ENCODE measurements around the gene PSMD8. TPM values are rescaled to one million over a fixed set of nuclear protein-coding genes. Genes with fewer than 3 reads are reported as not detected.

Gene PSMD8
- total and polyA plus RNA-seq, 2 of the 8 experiments (the other 6 are each of a cell fraction or from before 2014, with no cell fraction given) = 170 to 486 TPM

DNA sequence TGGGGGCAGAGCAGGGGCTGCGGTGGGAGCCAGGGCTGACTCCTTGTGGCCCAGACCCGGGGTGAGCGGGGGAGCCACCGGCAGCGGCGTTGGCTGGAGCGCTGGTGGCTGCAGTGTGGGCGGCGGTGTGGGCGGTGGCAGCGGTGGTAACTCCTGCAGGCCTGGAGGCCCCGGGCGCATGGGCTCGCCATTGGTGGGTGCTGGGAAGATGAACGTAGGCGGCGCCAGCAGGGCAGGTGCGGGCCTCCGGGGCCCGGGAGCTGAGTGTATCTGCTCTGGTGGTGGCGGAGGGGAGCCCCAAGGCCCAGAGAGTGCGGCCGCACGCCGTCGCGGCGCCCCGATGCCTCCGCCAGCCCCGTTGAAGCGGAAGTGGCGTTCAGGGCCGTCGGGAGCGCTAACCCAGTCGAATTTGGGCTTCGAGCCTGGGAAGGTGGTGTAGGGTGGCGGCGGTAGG, 11.5 kb downstream of the PSMD8 start:
- peaks cover 10 to 23% (median 18%) of the 10 kb centered on the region in 4 experiments; a peak in 7 of 8 replicates for H3K36me3 ChIP-seq (ENCODE audit: control insufficient read depth in 2 of 4, insufficient read depth in 4 of 4, low read length in 3 of 4)
- no peak overlapping the region for H3K23ac ChIP-seq (ENCODE audit: insufficient read length)
- peak overlapping the region in 2 of 4 experiments; percentile 7 to 95; a peak in 2 of 8 replicates for H3K4me3 ChIP-seq (ENCODE audit: extremely low read depth in 1 of 4, insufficient read depth in 2 of 4, low read depth in 3 of 4, low read length in 4 of 4)
- no peak overlapping the region for H3K4ac ChIP-seq (replicated peaks; ENCODE audit: insufficient read length, low read depth, low read length)
- H2AK5ac ChIP-seq (ENCODE audit: low read depth, low read length) = no peak overlapping the region
- H3K56ac ChIP-seq (replicated peaks; ENCODE audit: insufficient read length, low read depth, low read length) = no peak overlapping the region
- POLR2A ChIA-PET (ENCODE audit: partially characterized antibody) = interaction anchor here (0.6 to 3.0 kb wide), 6 partner anchors 9 to 134 kb away, joined by 3 to 12 read pairs (median 4); no protein-coding TSS in a partner anchor
- H3K27ac ChIP-seq (ENCODE audit: low read depth, low read length) = no peak overlapping the region
- H2BK15ac ChIP-seq (ENCODE audit: low read length) = no peak overlapping the region
- H4K91ac ChIP-seq (replicated peaks; ENCODE audit: insufficient read length, low read length) = no peak overlapping the region
- DNase-seq (ENCODE audit: low read depth in 1 of 2, low spot score in 2 of 2) (no peak), FAIRE-seq (no peak)
- H2BK120ac ChIP-seq (replicated peaks; ENCODE audit: low read depth, low read length) = no peak overlapping the region
- H3K79me2 ChIP-seq (ENCODE audit: control insufficient read depth in 1 of 2, insufficient read depth in 2 of 2, low read length in 2 of 2) = peaks cover 0 to 5% of the 10 kb centered on the region in 2 experiments; a peak in 2 of 4 replicates
- no peak overlapping the region for H2BK5ac ChIP-seq (ENCODE audit: low read depth, low read length)
- no peak overlapping the region for H2BK20ac ChIP-seq (ENCODE audit: low read length)
- H3K23me2 ChIP-seq (ENCODE audit: low read depth, low read length) = peaks cover 12% of the 10 kb centered on the region
- peaks cover 3 to 20% (median 11%) of the 10 kb centered on the region in 4 experiments for H3K4me1 ChIP-seq (replicated peaks in 1 of 4; ENCODE audit: control insufficient read depth in 3 of 4, insufficient read depth in 4 of 4, low read length in 3 of 4)
- H3K18ac ChIP-seq (ENCODE audit: extremely low read depth, low read length) = no peak overlapping the region; the same call in 1 of the 2 replicates
- H3K9ac ChIP-seq (replicated peaks in 1 of 4; ENCODE audit: extremely low read depth in 1 of 4, low read depth in 3 of 4, low read length in 3 of 4) = no peak overlapping the region
- H3K4me2 ChIP-seq (ENCODE audit: insufficient read depth in 1 of 2, low read depth in 2 of 2, low read length in 2 of 2) = peak overlapping the region; percentile 82 to 92
- no peak overlapping the region for H2AFZ ChIP-seq (ENCODE audit: low read length)
- H3K14ac ChIP-seq (ENCODE audit: insufficient read length) = no peak overlapping the region
- H3K79me1 ChIP-seq (ENCODE audit: low read depth, low read length) = peaks cover 4% of the 10 kb centered on the region; the same call in 1 of the 2 replicates
- no peak overlapping the region for H4K5ac ChIP-seq (ENCODE audit: insufficient read length, low read depth, low read length)
- H3K9me3 ChIP-seq (ENCODE audit: insufficient read depth in 2 of 2, low read depth in 1 of 2, low read length in 1 of 2) = no peaks in the 10 kb centered on the region
- H2BK12ac ChIP-seq (ENCODE audit: low read depth, low read length) = no peak overlapping the region
- peaks cover 0 to 19% of the 10 kb centered on the region in 2 experiments for H4K20me1 ChIP-seq (replicated peaks in 1 of 2; ENCODE audit: control insufficient read depth in 1 of 2, insufficient read depth in 2 of 2, low read length in 2 of 2)
- peak overlapping the region; percentile 62; the same call in 1 of the 2 replicates for H4K8ac ChIP-seq (ENCODE audit: extremely low read depth, insufficient read depth, low read length)
- WGBS, 2 experiments (ENCODE audit: extremely low coverage in 1 of 2, insufficient coverage in 1 of 2, insufficient read length in 1 of 2, insufficient replicate concordance in 2 of 2, low coverage in 1 of 2, low lambda C conversion rate in 2 of 2, missing lambda C conversion rate in 1 of 2) = 77% methylated on average over 32 of the region's 40 CpGs; no CpG with 5 or more reads in 1 of the 2 experiments
- CTCF ChIA-PET (ENCODE audit: partially characterized antibody) = interaction anchor here (0.6 to 3.2 kb wide), 13 partner anchors 11 to 485 kb away, joined by 3 to 37 read pairs (median 4); partner anchors contain the start of genes FAM98C and PSMD8
- H3K27me3 ChIP-seq (replicated peaks in 1 of 4; ENCODE audit: control insufficient read depth in 3 of 4, extremely low read depth in 1 of 4, insufficient read depth in 3 of 4, low read length in 3 of 4) = no peaks in the 10 kb centered on the region
- no peak for TF ChIP-seq BCL11A (IDR thresholded peaks at IDR 0.05; ENCODE audit: low read depth in 2 of 2, low read length in 2 of 2)
- no peak for TF ChIP-seq CBX5 (IDR thresholded peaks at IDR 0.05; ENCODE audit: low read depth, low read length)
- no peak for TF ChIP-seq SRF (IDR thresholded peaks at IDR 0.05; ENCODE audit: low read depth, low read length)
- TF ChIP-seq RAD21 (IDR thresholded peaks at IDR 0.05 in 1 of 2, conservative IDR thresholded peaks at IDR 0.05 in 1 of 2; ENCODE audit: low read depth in 2 of 2, low read length in 2 of 2) = no peak
- no peak for TF ChIP-seq SP4 (IDR thresholded peaks at IDR 0.05; ENCODE audit: low read length)
- TF ChIP-seq KDM4A (IDR thresholded peaks at IDR 0.05; ENCODE audit: low read depth, low read length, severe bottlenecking) = no peak
- no peak for TF ChIP-seq EP300 (IDR thresholded peaks at IDR 0.05; ENCODE audit: borderline replicate concordance in 1 of 2, low read depth in 2 of 2, low read length in 2 of 2)
- no peak for TF ChIP-seq ASH2L (IDR thresholded peaks at IDR 0.05; ENCODE audit: low read length)
- no peak for TF ChIP-seq POU5F1 (IDR thresholded peaks at IDR 0.05; ENCODE audit: low read depth, low read length)
- no peak for TF ChIP-seq ZNF274 (IDR thresholded peaks at IDR 0.05; ENCODE audit: borderline replicate concordance, extremely low read depth, low read length)
- no peak for TF ChIP-seq TAF7 (optimal IDR thresholded peaks at IDR 0.05; ENCODE audit: borderline replicate concordance, low read depth, low read length)
- no peak for TF ChIP-seq MAFK (IDR thresholded peaks at IDR 0.05; ENCODE audit: low read depth, low read length)
- TF ChIP-seq SP1 (IDR thresholded peaks at IDR 0.05; ENCODE audit: low read depth, low read length) = no peak

All from H1 (cell line).